HG02763 (cell line): Measurements from ENCODE around the gene SIGLEC15.
A peak's percentile ranks its signal among the peaks of the same experiment; 100 is the strongest.

ENCODE experiments used
- ATAC-seq: cut with Tn5 transposase; IDR thresholded peaks from one replicate; pipeline ENCODE4 v1.9.1; 2021; ENCODE audit warnings: mild to moderate bottlenecking, moderate library complexity; ENCODE audit not compliant: unreplicated experiment

The SIGLEC15 gene

GRCh38 chr18:45874491-45875184 is 49.2 kb downstream of the SIGLEC15 start:
- ATAC-seq = peak; percentile 91

GRCh38 chr18:45876161-45876560 is 50.7 kb downstream of the SIGLEC15 start:
- ATAC-seq = no peak

- ATAC-seq = no peak
Observed at GRCh38 chr18:45877403-45877802, 51.9 kb downstream of the SIGLEC15 start.

- peak; percentile 75 for ATAC-seq
Observed at GRCh38 chr18:45879681-45880655, 54.5 kb downstream of the SIGLEC15 start.

GRCh38 chr18:45880876-45881558 is 55.5 kb downstream of the SIGLEC15 start:
- ATAC-seq = no peak

GRCh38 chr18:45887585-45887984 is 62.1 kb downstream of the SIGLEC15 start:
- ATAC-seq = no peak

GRCh38 chr18:45889419-45890064 is 64.1 kb downstream of the SIGLEC15 start:
- ATAC-seq = no peak

GRCh38 chr18:45890606-45891005 is 65.1 kb downstream of the SIGLEC15 start:
- no peak for ATAC-seq

- ATAC-seq = no peak
Observed at GRCh38 chr18:45891806-45892205, 66.3 kb downstream of the SIGLEC15 start.
